Trophoblast cell (in vitro differentiated cells and primary cell): ENCODE data around the gene POLE.

Experiments used
- DNase-seq, 2 donors: peaks; one replicate each; pipeline ENCODE4 v3.0.0-alpha.2; 2016
- H2AFZ ChIP-seq: 2 replicates; pipeline ENCODE4 v1.6.1; 2013; ENCODE audit warnings: low read length, moderate library complexity, mild to moderate bottlenecking; ENCODE audit not compliant: insufficient read depth, poor library complexity
- H2AK5ac ChIP-seq: 2 replicates; pipeline ENCODE4 v1.6.1; 2013; ENCODE audit warnings: mild to moderate bottlenecking, low read length
- H2BK120ac ChIP-seq: 2 replicates; pipeline ENCODE4 v1.6.1; 2013; ENCODE audit warnings: low read length, mild to moderate bottlenecking, moderate library complexity; ENCODE audit not compliant: insufficient read depth, poor library complexity
- H2BK12ac ChIP-seq: 2 replicates; pipeline ENCODE4 v1.6.1; 2013; ENCODE audit warnings: mild to moderate bottlenecking, low read length, moderate library complexity
- H2BK5ac ChIP-seq: 2 replicates; pipeline ENCODE4 v1.6.1; 2013; ENCODE audit warnings: low read length, low read depth, moderate library complexity, mild to moderate bottlenecking; ENCODE audit not compliant: poor library complexity
- H3K14ac ChIP-seq: 2 replicates; pipeline ENCODE4 v1.6.1; 2013; ENCODE audit warnings: mild to moderate bottlenecking, low read length
- H3K18ac ChIP-seq: 2 replicates; pipeline ENCODE4 v1.6.1; 2013; ENCODE audit warnings: mild to moderate bottlenecking, low read length
- H3K23ac ChIP-seq: 2 replicates; pipeline ENCODE4 v1.6.1; 2013; ENCODE audit warnings: low read length
- H3K27ac ChIP-seq: 2 replicates; pipeline ENCODE4 v1.5.1; 2013; ENCODE audit warnings: low read depth, mild to moderate bottlenecking, inconsistent platforms, low read length, moderate library complexity
- H3K27me3 ChIP-seq: 2 replicates; pipeline ENCODE4 v1.6.1; 2013; ENCODE audit warnings: inconsistent platforms, mild to moderate bottlenecking, low read length, moderate library complexity; ENCODE audit not compliant: insufficient read depth
- H3K36me3 ChIP-seq, 2 experiments: 1 replicate in 1 of 2; 2 replicates in 1 of 2; pipeline ENCODE4 v1.6.1; 2013; ENCODE audit warnings: low read length in 2 of 2, mild to moderate bottlenecking in 2 of 2, moderate library complexity in 1 of 2; ENCODE audit not compliant: insufficient read depth in 2 of 2, control insufficient read depth in 1 of 2
- H3K4ac ChIP-seq: 2 replicates; pipeline ENCODE4 v1.6.1; 2013; ENCODE audit warnings: low read depth, mild to moderate bottlenecking, low read length, moderate library complexity
- H3K4me1 ChIP-seq, 2 experiments: 1 replicate in 1 of 2; 2 replicates in 1 of 2; pipeline ENCODE4 v1.6.1; 2013; ENCODE audit warnings: low read length in 2 of 2, mild to moderate bottlenecking in 2 of 2, moderate library complexity in 1 of 2; ENCODE audit not compliant: insufficient read depth in 2 of 2, control insufficient read depth in 1 of 2
- H3K4me2 ChIP-seq: 2 replicates; pipeline ENCODE4 v1.6.1; 2013; ENCODE audit warnings: inconsistent platforms, mild to moderate bottlenecking, low read length, moderate library complexity
- H3K4me3 ChIP-seq: 2 replicates; pipeline ENCODE4 v1.5.1; 2013; ENCODE audit warnings: mild to moderate bottlenecking, low read depth, low read length, inconsistent platforms
- H3K79me1 ChIP-seq: one replicate; pipeline ENCODE4 v1.6.1; 2013; ENCODE audit warnings: low read length
- H3K79me2 ChIP-seq: 2 replicates; pipeline ENCODE4 v1.6.1; 2013; ENCODE audit warnings: low read length, mild to moderate bottlenecking; ENCODE audit not compliant: control insufficient read depth, insufficient read depth, poor library complexity
- H3K9ac ChIP-seq: 2 replicates; pipeline ENCODE4 v1.6.1; 2013; ENCODE audit warnings: mild to moderate bottlenecking, low read length
- H3K9me3 ChIP-seq: 2 replicates; pipeline ENCODE4 v1.6.1; 2013; ENCODE audit warnings: low read depth, mild to moderate bottlenecking, control low read depth, inconsistent platforms, low read length; ENCODE audit not compliant: insufficient read depth
- H4K12ac ChIP-seq: 2 replicates; pipeline ENCODE4 v1.6.1; 2013; ENCODE audit warnings: low read depth, mild to moderate bottlenecking, low read length, moderate library complexity
- H4K8ac ChIP-seq: 2 replicates; pipeline ENCODE4 v1.6.1; 2013; ENCODE audit warnings: low read depth, mild to moderate bottlenecking, low read length, moderate library complexity
- H4K91ac ChIP-seq: one replicate; pipeline ENCODE4 v1.6.1; 2013; ENCODE audit warnings: low read depth, mild to moderate bottlenecking, low read length, moderate library complexity
- WGBS: extraction: QIAGEN DNeasy Blood & Tissue Kit; methylation state at CpG from one replicate; pipeline ENCODE4 v1.1.7; 2013; ENCODE audit warnings: missing lambda C conversion rate; ENCODE audit not compliant: insufficient read length, insufficient coverage; ENCODE audit errors: extremely low coverage; 5-methylcytosine and 5-hydroxymethylcytosine counted together

Gene POLE

GRCh38 chr12:132630672-132631071, 56.5 kb downstream of the POLE start:
- H3K4me3 ChIP-seq: no peak overlapping the region
- H3K4ac ChIP-seq: no peak overlapping the region
- H4K91ac ChIP-seq: no peak overlapping the region
- no peak overlapping the region for H4K8ac ChIP-seq
- H3K18ac ChIP-seq: no peak overlapping the region
- no peak overlapping the region for H3K27ac ChIP-seq
- H3K4me1 ChIP-seq: no peaks in the 10 kb centered on the region
- H2AK5ac ChIP-seq: no peak overlapping the region
- H2BK120ac ChIP-seq: no peak overlapping the region
- no peak overlapping the region for H3K14ac ChIP-seq
- H2BK12ac ChIP-seq: no peak overlapping the region
- H2BK5ac ChIP-seq: no peak overlapping the region
- no peak overlapping the region for H3K23ac ChIP-seq
- peaks cover 55 to 72% of the 10 kb centered on the region in 2 experiments for H3K36me3 ChIP-seq
- H3K9ac ChIP-seq: no peak overlapping the region
- no peaks in the 10 kb centered on the region for H3K9me3 ChIP-seq
- DNase-seq: no peak
- no peaks in the 10 kb centered on the region for H3K27me3 ChIP-seq
- no CpG with 5 or more reads among the region's 6 CpGs for WGBS
- no peak overlapping the region for H3K4me2 ChIP-seq
- no peaks in the 10 kb centered on the region for H3K79me1 ChIP-seq
- no peaks in the 10 kb centered on the region for H3K79me2 ChIP-seq
- H2AFZ ChIP-seq: no peak overlapping the region
- no peak overlapping the region for H4K12ac ChIP-seq

DNA sequence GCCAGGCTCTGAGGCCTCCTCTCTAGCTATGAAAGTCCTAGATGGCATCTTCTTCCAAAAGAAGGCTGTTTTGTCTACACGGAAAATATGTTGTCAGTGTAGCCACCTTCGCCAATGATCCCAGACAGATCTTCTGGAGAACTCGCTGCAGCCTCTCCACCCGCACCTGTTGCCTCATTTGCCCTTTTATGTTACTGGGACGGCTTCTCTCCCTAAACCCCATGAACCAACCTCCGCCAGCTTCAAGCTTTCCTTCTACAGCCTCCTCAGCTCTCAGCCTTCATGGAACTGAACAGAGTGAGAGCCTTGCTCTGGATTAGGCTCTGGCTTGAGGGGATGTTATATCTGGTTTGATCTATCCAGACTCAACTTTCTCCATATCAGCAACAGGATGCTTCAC, 57.8 kb downstream of the POLE start:
- WGBS: no CpG with 5 or more reads among the region's 6 CpGs
- Histone ChIP-seq H4K8ac (no peak overlapping the region), H3K4me1 (no peaks in the 10 kb centered on the region), H4K12ac (no peak overlapping the region), H3K27me3 (no peaks in the 10 kb centered on the region), H4K91ac (no peak overlapping the region), H3K4ac (no peak overlapping the region), H3K23ac (no peak overlapping the region), H3K4me3 (no peak overlapping the region), H3K9me3 (no peaks in the 10 kb centered on the region), H3K14ac (no peak overlapping the region), H3K18ac (no peak overlapping the region), H3K36me3 (peaks cover 55 to 72% of the 10 kb centered on the region in 2 experiments), H2BK12ac (no peak overlapping the region), H2BK120ac (no peak overlapping the region), H3K4me2 (no peak overlapping the region), H3K27ac (no peak overlapping the region), H3K9ac (no peak overlapping the region), H2AFZ (no peak overlapping the region), H3K79me2 (no peaks in the 10 kb centered on the region), H2BK5ac (no peak overlapping the region), H2AK5ac (no peak overlapping the region), H3K79me1 (no peaks in the 10 kb centered on the region)
- DNase-seq: no peak

- Histone ChIP-seq H3K27ac (no peak overlapping the region), H3K9ac (no peak overlapping the region), H3K79me1 (no peaks in the 10 kb centered on the region), H3K4me3 (no peak overlapping the region), H3K9me3 (no peaks in the 10 kb centered on the region), H3K14ac (no peak overlapping the region), H4K12ac (no peak overlapping the region), H3K4me1 (peaks cover 17 to 18% of the 10 kb centered on the region in 2 experiments), H2AK5ac (no peak overlapping the region), H3K4ac (no peak overlapping the region), H3K23ac (no peak overlapping the region), H4K91ac (no peak overlapping the region), H3K79me2 (no peaks in the 10 kb centered on the region), H3K4me2 (no peak overlapping the region), H3K36me3 (peaks cover 38 to 51% of the 10 kb centered on the region in 2 experiments), H2BK120ac (no peak overlapping the region), H3K27me3 (no peaks in the 10 kb centered on the region), H4K8ac (no peak overlapping the region), H2BK12ac (no peak overlapping the region), H2AFZ (no peak overlapping the region), H3K18ac (no peak overlapping the region), H2BK5ac (no peak overlapping the region)
- DNase-seq: no peak
- no CpG with 5 or more reads among the region's 24 CpGs for whole genome bisulfite sequencing
Observed at GRCh38 chr12:132625731-132626430, 61.3 kb downstream of the POLE start.

DNA sequence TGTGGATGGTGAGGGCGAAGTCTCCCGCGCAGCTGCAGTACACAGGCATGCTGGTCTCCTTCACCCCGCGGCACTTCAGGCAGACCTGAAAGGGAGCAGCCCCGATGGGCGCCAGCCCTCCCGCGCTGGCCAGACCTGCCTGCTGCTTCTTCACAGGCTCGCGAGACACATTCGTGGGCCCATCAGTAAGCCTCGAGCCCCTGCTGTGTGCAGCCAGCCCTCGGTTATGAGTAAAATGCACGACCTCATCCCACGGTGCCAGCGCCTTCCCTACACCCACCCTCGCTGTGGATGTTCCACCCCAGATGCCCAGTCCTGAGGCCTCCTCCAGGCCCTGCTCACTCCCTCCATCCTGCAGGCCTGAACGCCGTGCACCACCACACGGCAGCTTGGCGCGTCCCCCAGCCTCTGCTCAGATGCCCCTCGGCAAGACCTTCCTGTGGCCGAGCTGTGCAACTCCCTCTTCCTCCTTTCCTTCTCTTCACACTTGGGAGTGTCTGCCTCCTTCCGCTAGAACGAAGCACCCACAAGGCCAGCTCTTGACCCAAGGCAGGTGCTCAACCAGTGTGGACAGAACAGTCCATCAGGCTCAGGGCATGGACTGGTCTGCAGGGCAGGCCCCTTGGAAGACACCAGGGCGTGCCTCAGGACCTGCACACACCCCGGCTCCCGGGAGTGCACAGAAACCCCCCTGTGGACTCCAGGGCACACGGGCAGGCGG, 62.1 kb downstream of the POLE start:
- Histone ChIP-seq H3K4me2 (no peak overlapping the region), H4K91ac (no peak overlapping the region), H3K4ac (no peak overlapping the region), H3K9ac (no peak overlapping the region), H3K4me3 (no peak overlapping the region), H3K23ac (no peak overlapping the region), H3K79me1 (no peaks in the 10 kb centered on the region), H3K18ac (no peak overlapping the region), H3K9me3 (no peaks in the 10 kb centered on the region), H3K27ac (no peak overlapping the region), H2AFZ (no peak overlapping the region), H3K4me1 (peaks cover 17 to 18% of the 10 kb centered on the region in 2 experiments), H2BK5ac (no peak overlapping the region), H2BK12ac (no peak overlapping the region), H3K14ac (no peak overlapping the region), H2AK5ac (no peak overlapping the region), H4K8ac (no peak overlapping the region), H4K12ac (no peak overlapping the region), H3K79me2 (no peaks in the 10 kb centered on the region), H2BK120ac (no peak overlapping the region), H3K36me3 (peaks cover 38 to 43% of the 10 kb centered on the region in 2 experiments), H3K27me3 (no peaks in the 10 kb centered on the region)
- no CpG with 5 or more reads among the region's 32 CpGs for WGBS
- no peak for DNase-seq
